ENCODE results near the gene ARID1B. TPM values are rescaled to one million over a fixed set of nuclear protein-coding genes. Genes with fewer than 3 reads are reported as not detected.

ARID1B gene
- total RNA-seq, 1 experiment from 2014 or later = 35.6 TPM

DNA sequence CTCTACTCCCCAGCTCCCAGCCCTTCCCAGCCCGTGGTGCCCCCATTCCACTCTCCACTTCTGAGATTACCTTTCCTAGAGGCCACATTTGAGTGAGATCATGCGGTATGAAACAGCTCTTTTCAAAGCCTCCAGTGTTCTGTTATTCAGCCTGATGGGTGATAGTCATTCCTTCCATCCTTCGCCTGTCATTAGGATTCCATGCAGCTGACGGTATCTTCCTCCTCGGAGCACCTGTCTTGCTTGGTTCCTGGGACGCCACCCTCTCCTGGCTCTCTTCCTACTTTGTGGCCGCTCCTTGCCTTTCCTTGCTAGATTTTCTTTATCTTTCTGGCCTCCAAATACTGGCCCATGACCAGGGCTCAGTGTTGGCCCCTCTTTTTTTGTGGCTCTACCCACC, 137.0 kb downstream of the ARID1B start:
- Histone ChIP-seq H3K4me2 (ENCODE audit: low read length) (no peak overlapping the region), H3K4me1 (ENCODE audit: control insufficient read depth in 1 of 2, insufficient read depth in 2 of 2, low read length in 2 of 2) (no peaks in the 10 kb centered on the region), H3K79me2 (ENCODE audit: insufficient read depth, low read length) (peaks cover 7% of the 10 kb centered on the region), H3K27me3 (ENCODE audit: insufficient read depth, low read length) (no peaks in the 10 kb centered on the region), H3K36me3 (ENCODE audit: control insufficient read depth in 1 of 2, insufficient read depth in 2 of 2, low read length in 2 of 2) (no peaks in the 10 kb centered on the region), H3K9me2 (ENCODE audit: insufficient read depth) (no peaks in the 10 kb centered on the region), H2AFZ (ENCODE audit: low read depth, low read length, poor library complexity, severe bottlenecking) (no peak overlapping the region), H4K20me1 (ENCODE audit: insufficient read depth) (no peaks in the 10 kb centered on the region), H3K27ac (ENCODE audit: low read depth, low read length) (no peak overlapping the region), H3K4me3 (replicated peaks in 1 of 2; ENCODE audit: low read depth in 1 of 2, low read length in 2 of 2) (no peak overlapping the region), H3K9ac (ENCODE audit: low read length) (no peak overlapping the region), H3K9me3 (ENCODE audit: control insufficient read depth in 1 of 2, insufficient read depth in 1 of 2, low read depth in 1 of 2, low read length in 2 of 2) (no peaks in the 10 kb centered on the region)
- ATAC-seq (no peak), DNase-seq (ENCODE audit: low read depth, low spot score) (no peak)
- intact Hi-C loops (cut with micrococcal nuclease) = no loop called here
- ChIA-PET CTCF (no interaction called here), RAD21 (ENCODE audit: low non-redundant PET in 1 of 2, low total read pairs in 2 of 2, uncharacterized antibody in 2 of 2, unreplicated experiment in 2 of 2) (no interaction called here), POLR2A (no interaction called here)
- no TSS peak for BruUV-seq (replicated peaks)
- TF ChIP-seq POLR2AphosphoS5 (IDR thresholded peaks at IDR 0.05; ENCODE audit: low read depth, low read length) = no peak
- no peak for TF ChIP-seq RAD21 (IDR thresholded peaks at IDR 0.05; ENCODE audit: low read depth)
- no peak for TF ChIP-seq ZNF274 (IDR thresholded peaks at IDR 0.05; ENCODE audit: low read depth, low read length)
- TF ChIP-seq, protein P1, sequence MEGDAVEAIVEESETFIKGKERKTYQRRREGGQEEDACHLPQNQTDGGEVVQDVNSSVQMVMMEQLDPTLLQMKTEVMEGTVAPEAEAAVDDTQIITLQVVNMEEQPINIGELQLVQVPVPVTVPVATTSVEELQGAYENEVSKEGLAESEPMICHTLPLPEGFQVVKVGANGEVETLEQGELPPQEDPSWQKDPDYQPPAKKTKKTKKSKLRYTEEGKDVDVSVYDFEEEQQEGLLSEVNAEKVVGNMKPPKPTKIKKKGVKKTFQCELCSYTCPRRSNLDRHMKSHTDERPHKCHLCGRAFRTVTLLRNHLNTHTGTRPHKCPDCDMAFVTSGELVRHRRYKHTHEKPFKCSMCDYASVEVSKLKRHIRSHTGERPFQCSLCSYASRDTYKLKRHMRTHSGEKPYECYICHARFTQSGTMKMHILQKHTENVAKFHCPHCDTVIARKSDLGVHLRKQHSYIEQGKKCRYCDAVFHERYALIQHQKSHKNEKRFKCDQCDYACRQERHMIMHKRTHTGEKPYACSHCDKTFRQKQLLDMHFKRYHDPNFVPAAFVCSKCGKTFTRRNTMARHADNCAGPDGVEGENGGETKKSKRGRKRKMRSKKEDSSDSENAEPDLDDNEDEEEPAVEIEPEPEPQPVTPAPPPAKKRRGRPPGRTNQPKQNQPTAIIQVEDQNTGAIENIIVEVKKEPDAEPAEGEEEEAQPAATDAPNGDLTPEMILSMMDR (IDR thresholded peaks at IDR 0.05 in 2 of 3, conservative IDR thresholded peaks at IDR 0.05 in 1 of 3; ENCODE audit: borderline replicate concordance in 1 of 3, insufficient read depth in 1 of 3, low read depth in 2 of 3, low read length in 2 of 3) = no peak
- no peak for TF ChIP-seq FOSL1 (IDR thresholded peaks at IDR 0.05; ENCODE audit: low read depth)
- TF ChIP-seq EGR1 (IDR thresholded peaks at IDR 0.05; ENCODE audit: low read depth) = no peak

- Histone ChIP-seq H2AFZ (ENCODE audit: low read depth, low read length, poor library complexity, severe bottlenecking) (no peak overlapping the region), H3K27ac (ENCODE audit: low read depth, low read length) (no peak overlapping the region), H3K79me2 (ENCODE audit: insufficient read depth, low read length) (peaks cover 11% of the 10 kb centered on the region), H4K20me1 (ENCODE audit: insufficient read depth) (no peaks in the 10 kb centered on the region), H3K27me3 (ENCODE audit: insufficient read depth, low read length) (no peaks in the 10 kb centered on the region), H3K4me3 (replicated peaks in 1 of 2; ENCODE audit: low read depth in 1 of 2, low read length in 2 of 2) (no peak overlapping the region), H3K9me3 (ENCODE audit: control insufficient read depth in 1 of 2, insufficient read depth in 1 of 2, low read depth in 1 of 2, low read length in 2 of 2) (no peaks in the 10 kb centered on the region), H3K9me2 (ENCODE audit: insufficient read depth) (no peaks in the 10 kb centered on the region), H3K36me3 (ENCODE audit: control insufficient read depth in 1 of 2, insufficient read depth in 2 of 2, low read length in 2 of 2) (no peaks in the 10 kb centered on the region), H3K4me2 (ENCODE audit: low read length) (no peak overlapping the region), H3K4me1 (ENCODE audit: control insufficient read depth in 1 of 2, insufficient read depth in 2 of 2, low read length in 2 of 2) (no peaks in the 10 kb centered on the region), H3K9ac (ENCODE audit: low read length) (no peak overlapping the region)
- DNase-seq (ENCODE audit: low read depth, low spot score) (no peak), ATAC-seq (no peak)
- intact Hi-C loops (cut with micrococcal nuclease) = no loop called here
- ChIA-PET POLR2A (no interaction called here), CTCF (no interaction called here), RAD21 (ENCODE audit: low non-redundant PET in 1 of 2, low total read pairs in 2 of 2, uncharacterized antibody in 2 of 2, unreplicated experiment in 2 of 2) (no interaction called here)
- no TSS peak for BruUV-seq (replicated peaks)
- TF ChIP-seq EZH2phosphoT487 (IDR thresholded peaks at IDR 0.05; ENCODE audit: borderline replicate concordance) = no peak
Observed at GRCh38 chr6:156916130-156916801, 139.1 kb downstream of the ARID1B start.
